ENCODE measurements around the gene SAYSD1.

Gene SAYSD1

GRCh38 chr6:39056191-39056590 is 58.8 kb downstream of the SAYSD1 start:
- in situ Hi-C loops (cut with HindIII; ENCODE audit: low pct_ligation_motif_present, low sequenced_read_pairs): no loop called here
- no peak overlapping the region for H3K4me3 ChIP-seq (ENCODE audit: low read depth, low read length)
- no peak for DNase-seq
- no peak overlapping the region for H3K27ac ChIP-seq
- TF ChIP-seq CTCF (IDR thresholded peaks at IDR 0.05; ENCODE audit: low read depth, low read length, missing control alignments): no peak
- H3K36me3 ChIP-seq (replicated peaks): no peaks in the 10 kb centered on the region
- H3K27me3 ChIP-seq (replicated peaks): no peaks in the 10 kb centered on the region

- Histone ChIP-seq H3K4me3 (ENCODE audit: low read depth, low read length) (no peak overlapping the region), H3K27me3 (replicated peaks) (peaks cover under 1% of the 10 kb centered on the region), H3K36me3 (replicated peaks) (no peaks in the 10 kb centered on the region), H3K27ac (no peak overlapping the region)
- no peak for DNase-seq
- in situ Hi-C loops (cut with HindIII; ENCODE audit: low pct_ligation_motif_present, low sequenced_read_pairs): no loop called here
- no peak for TF ChIP-seq CTCF (IDR thresholded peaks at IDR 0.05; ENCODE audit: low read depth, low read length, missing control alignments)
These were observed 59.3 kb downstream of the SAYSD1 start for GRCh38 chr6:39055661-39056060.

GRCh38 chr6:39054577-39055142 is 60.3 kb downstream of the SAYSD1 start:
- Histone ChIP-seq H3K27me3 (replicated peaks) (peaks cover 7% of the 10 kb centered on the region), H3K4me3 (ENCODE audit: low read depth, low read length) (no peak overlapping the region), H3K36me3 (replicated peaks) (no peaks in the 10 kb centered on the region), H3K27ac (no peak overlapping the region)
- no peak for DNase-seq
- in situ Hi-C loops (cut with HindIII; ENCODE audit: low pct_ligation_motif_present, low sequenced_read_pairs): no loop called here
- no peak for TF ChIP-seq CTCF (IDR thresholded peaks at IDR 0.05; ENCODE audit: low read depth, low read length, missing control alignments)

All from brain microvascular endothelial cell (primary cell).